Caco-2 (cell line): ENCODE data around the gene HEBP1. TPM values are rescaled to one million over a fixed set of nuclear protein-coding genes. Genes with fewer than 3 reads are reported as not detected.
A peak's percentile ranks its signal among the peaks of the same experiment; 100 is the strongest.

Experiments
- Bru-seq: library from RNA; stranded (reverse); fragments of 400-500 nt; gene quantifications from one replicate; lab custom pipeline; 2021; lab: Mats Ljungman, UMichigan
- BruChase-seq, 2 experiments: library from RNA; stranded (reverse); fragments of 400-500 nt; gene quantifications; one replicate each; lab custom pipeline; 2021; lab: Mats Ljungman, UMichigan
- BruUV-seq: library from RNA; stranded (reverse); fragments of 400-500 nt; replicated peaks from 2 replicates; lab custom pipeline; 2021; lab: Mats Ljungman, UMichigan
- CTCF ChIA-PET: fragments of 300-600 bp; sonication (Branson Sonifier 250); formaldehyde crosslinking; loops from one replicate; lab custom pipeline; 2022; ENCODE audit warnings: antibody characterized with exemption; lab: Charles Lee
- POLR2A ChIA-PET: fragments of 300-600 bp; sonication (Branson Sonifier 250); formaldehyde crosslinking; loops from one replicate; lab custom pipeline; 2022; ENCODE audit warnings: antibody characterized with exemption; lab: Charles Lee
- DNase-seq, 2 experiments: peaks; one replicate each; pipeline versions ENCODE4 v3.0.0 to v3.0.0-alpha.2; 2020 to 2022
- H3K27me3 ChIP-seq: replicated peaks from 2 replicates; pipeline ENCODE4 v1.6.0; 2011; ENCODE audit warnings: low read length; ENCODE audit not compliant: control insufficient read depth, insufficient read depth
- H3K36me3 ChIP-seq: 2 replicates; pipeline ENCODE4 v1.5.1; 2011; ENCODE audit warnings: low read length; ENCODE audit not compliant: control insufficient read depth, insufficient read depth
- H3K4me1 ChIP-seq: fragments of 250-450 bp; sonication (Bioruptor Pico); 2 replicates; pipeline ENCODE4 v1.5.1; 2020; ENCODE audit warnings: mild to moderate bottlenecking
- H3K4me3 ChIP-seq: 2 replicates; pipeline ENCODE4 v1.5.1; 2011; ENCODE audit warnings: low read depth, mild to moderate bottlenecking, control low read depth, low read length
- H3K9me3 ChIP-seq: fragments of 250-450 bp; sonication (Bioruptor Pico); 2 replicates; pipeline ENCODE4 v1.5.1; 2020; ENCODE audit warnings: mild to moderate bottlenecking, moderate library complexity
- H3K27ac Mint-ChIP-seq: one replicate; pipeline ENCODE4 v1.8.0; 2022; ENCODE audit warnings: mixed read lengths; ENCODE audit not compliant: unreplicated experiment
- H3K27me3 Mint-ChIP-seq: one replicate; pipeline ENCODE4 v1.8.0; 2022; ENCODE audit warnings: mixed read lengths; ENCODE audit not compliant: insufficient read depth, unreplicated experiment
- H3K36me3 Mint-ChIP-seq: one replicate; pipeline ENCODE4 v1.8.0; 2022; ENCODE audit warnings: mild to moderate bottlenecking, mixed read lengths; ENCODE audit not compliant: insufficient read depth, unreplicated experiment
- H3K4me1 Mint-ChIP-seq: one replicate; pipeline ENCODE4 v1.8.0; 2022; ENCODE audit warnings: low read depth, mixed read lengths; ENCODE audit not compliant: unreplicated experiment
- H3K4me3 Mint-ChIP-seq: one replicate; pipeline ENCODE4 v1.8.0; 2022; ENCODE audit warnings: mild to moderate bottlenecking, moderate library complexity, mixed read lengths; ENCODE audit not compliant: unreplicated experiment
- H3K9me3 Mint-ChIP-seq: one replicate; pipeline ENCODE4 v1.8.0; 2022; ENCODE audit warnings: mixed read lengths; ENCODE audit not compliant: unreplicated experiment
- intact Hi-C: fragments of 100-400 bp; cut with micrococcal nuclease; formaldehyde crosslinking; loops from one replicate; pipeline ENCODE4 v1.10.0; 2022; ENCODE audit not compliant: unreplicated experiment
- long read RNA-seq: library from polyadenylated mRNA; stranded (forward); transcript quantifications from one replicate; pipeline ENCODE4 v2.0.0, GENCODE V29; 2022
- total RNA-seq: library from RNA; stranded (reverse); gene quantifications from 2 replicates; pipeline ENCODE4 v1.2.3, GENCODE V29; 2022
- TF ChIP-seq, protein P1 (sequence below), 2 experiments: fragments of 200-600 bp in 1 of 2; IDR thresholded peaks; 1 replicate in 1 of 2; 2 replicates in 1 of 2; pipeline versions ENCODE4 v1.5.1 to v1.8.0; 2011 to 2022; ENCODE audit warnings: antibody characterized with exemption in 1 of 2, control low read depth in 1 of 2, inconsistent platforms in 1 of 2, low read depth in 1 of 2, low read length in 1 of 2, mild to moderate bottlenecking in 1 of 2, moderate library complexity in 1 of 2; ENCODE audit not compliant: insufficient read depth in 1 of 2, severe bottlenecking in 1 of 2, unreplicated experiment in 1 of 2

Gene HEBP1, protein sequence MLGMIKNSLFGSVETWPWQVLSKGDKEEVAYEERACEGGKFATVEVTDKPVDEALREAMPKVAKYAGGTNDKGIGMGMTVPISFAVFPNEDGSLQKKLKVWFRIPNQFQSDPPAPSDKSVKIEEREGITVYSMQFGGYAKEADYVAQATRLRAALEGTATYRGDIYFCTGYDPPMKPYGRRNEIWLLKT
- total RNA-seq, result 55.2 and 55.8 TPM in 2 replicates
- Bru-seq, nascent RNA, result percentile 78 among the genes with signal in this experiment
- percentile 62 among the genes with signal in this experiment for BruChase-seq, experiment 1, labeled RNA remaining after a 2-hour chase
- percentile 70 among the genes with signal in this experiment for BruChase-seq, experiment 2, labeled RNA remaining after a 6-hour chase
- long read RNA-seq, transcript HEBP1-201 (4 exons, 1,173 nt), result major isoform, 27 of 29 reads
- long read RNA-seq, partial matches to known transcripts, result 0 of 29 reads
- long read RNA-seq, other reads (novel, unspliced or antisense), result 1 of 29 reads

DNA sequence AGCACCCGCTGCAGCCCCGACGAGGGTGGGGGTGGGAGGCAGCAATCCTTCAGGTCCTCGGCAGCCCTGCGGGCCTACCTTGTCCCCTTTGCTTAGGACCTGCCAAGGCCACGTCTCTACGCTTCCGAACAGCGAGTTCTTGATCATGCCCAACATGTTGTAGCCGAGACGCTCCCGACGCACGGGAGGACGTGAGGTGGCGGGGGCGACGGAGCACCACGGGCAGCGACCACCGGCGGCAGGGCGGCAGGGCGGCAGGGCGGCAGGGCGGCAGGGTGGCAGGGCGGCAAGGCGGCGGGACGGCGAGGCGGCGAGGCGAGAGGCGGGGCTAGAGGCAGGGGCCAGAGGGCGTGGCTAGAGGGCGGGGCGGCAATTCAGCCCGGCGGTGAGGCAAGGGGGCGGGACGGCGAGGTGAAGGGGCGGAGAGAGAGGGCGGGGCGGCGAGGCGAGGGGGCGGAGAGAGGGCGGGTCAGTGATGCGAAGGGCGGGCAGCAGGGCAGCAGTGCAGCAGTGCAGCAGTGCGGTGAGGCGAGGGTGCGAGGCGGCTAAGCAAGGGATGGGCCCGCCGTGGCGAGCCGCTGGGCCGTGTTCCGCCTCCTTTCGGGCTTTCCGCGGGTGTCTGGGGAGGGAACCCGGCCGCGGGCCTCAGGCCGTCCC lies at the start of gene HEBP1:
HEBP1 (minus strand) TSS at position 307 of the 657 bp plus-strand sequence; CDS start at position 156, 151 bp downstream.
- no peaks in the 10 kb centered on the region for H3K9me3 ChIP-seq
- no peaks in the 10 kb centered on the region for H3K27me3 ChIP-seq
- no peaks in the 10 kb centered on the region for H3K27me3 Mint-ChIP-seq
- peak within 1 kb of the TSS; percentile 94 for H3K27ac Mint-ChIP-seq
- no peaks in the 10 kb centered on the region for H3K36me3 Mint-ChIP-seq
- no peaks in the 10 kb centered on the region for H3K36me3 ChIP-seq
- no peaks in the 10 kb centered on the region for H3K9me3 Mint-ChIP-seq
- H3K4me3 ChIP-seq, result peak within 1 kb of the TSS; percentile 85
- no TSS peak for BruUV-seq
- TF ChIP-seq, protein P1, sequence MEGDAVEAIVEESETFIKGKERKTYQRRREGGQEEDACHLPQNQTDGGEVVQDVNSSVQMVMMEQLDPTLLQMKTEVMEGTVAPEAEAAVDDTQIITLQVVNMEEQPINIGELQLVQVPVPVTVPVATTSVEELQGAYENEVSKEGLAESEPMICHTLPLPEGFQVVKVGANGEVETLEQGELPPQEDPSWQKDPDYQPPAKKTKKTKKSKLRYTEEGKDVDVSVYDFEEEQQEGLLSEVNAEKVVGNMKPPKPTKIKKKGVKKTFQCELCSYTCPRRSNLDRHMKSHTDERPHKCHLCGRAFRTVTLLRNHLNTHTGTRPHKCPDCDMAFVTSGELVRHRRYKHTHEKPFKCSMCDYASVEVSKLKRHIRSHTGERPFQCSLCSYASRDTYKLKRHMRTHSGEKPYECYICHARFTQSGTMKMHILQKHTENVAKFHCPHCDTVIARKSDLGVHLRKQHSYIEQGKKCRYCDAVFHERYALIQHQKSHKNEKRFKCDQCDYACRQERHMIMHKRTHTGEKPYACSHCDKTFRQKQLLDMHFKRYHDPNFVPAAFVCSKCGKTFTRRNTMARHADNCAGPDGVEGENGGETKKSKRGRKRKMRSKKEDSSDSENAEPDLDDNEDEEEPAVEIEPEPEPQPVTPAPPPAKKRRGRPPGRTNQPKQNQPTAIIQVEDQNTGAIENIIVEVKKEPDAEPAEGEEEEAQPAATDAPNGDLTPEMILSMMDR (IDR thresholded peaks at IDR 0.05; ENCODE audit: insufficient read depth in 1 of 2, low read depth in 1 of 2, low read length in 1 of 2, severe bottlenecking in 1 of 2, unreplicated experiment in 1 of 2), result no peak
- CTCF ChIA-PET, result interaction anchor here (1.8 kb wide), 1 partner anchor 14 kb away, joined by 7 read pairs; no protein-coding TSS in a partner anchor
- H3K4me1 ChIP-seq, result peaks cover 25% of the 10 kb centered on the region
- POLR2A ChIA-PET, result no interaction called here
- H3K4me3 Mint-ChIP-seq, result peak within 1 kb of the TSS; percentile 88
- H3K4me1 Mint-ChIP-seq, result peaks cover 25% of the 10 kb centered on the region
- peak; percentile 97 to 99 for DNase-seq
- intact Hi-C loops, result loop anchor here (1.0 to 2.0 kb wide), 2 partner anchors 9 to 45 kb away; partner anchors contain the start of gene FAM234B

DNA sequence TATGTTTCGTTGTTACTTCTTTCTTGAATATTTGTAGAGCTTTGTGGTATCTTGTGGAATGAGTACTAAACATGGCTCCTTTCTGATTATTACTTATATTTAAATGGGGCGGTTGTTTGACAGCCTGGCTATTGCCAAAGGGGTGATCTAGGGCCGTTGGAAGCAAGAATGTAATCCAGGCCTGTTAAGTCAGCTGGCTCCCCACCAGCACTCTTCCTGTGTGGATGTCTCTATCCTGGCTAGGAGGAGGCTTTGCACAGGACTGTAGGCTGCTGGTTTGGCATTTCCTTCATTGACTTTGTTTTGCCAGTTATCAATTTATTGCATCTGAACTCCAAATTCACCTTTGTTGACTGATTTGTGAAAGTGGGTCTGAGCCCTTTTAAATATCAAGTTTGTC lies 49.8 kb upstream of the HEBP1 start:
- ChIA-PET POLR2A (no interaction called here), CTCF (interaction anchor here (0.6 kb wide), 1 partner anchor 163 kb away, joined by 3 read pairs; no protein-coding TSS in a partner anchor)
- BruUV-seq, result no TSS peak
- Mint-ChIP-seq H3K27me3 (no peaks in the 10 kb centered on the region), H3K9me3 (peaks cover 43% of the 10 kb centered on the region), H3K27ac (no peak overlapping the region), H3K36me3 (peaks cover 9% of the 10 kb centered on the region), H3K4me1 (peaks cover 11% of the 10 kb centered on the region), H3K4me3 (no peak overlapping the region)
- Histone ChIP-seq H3K9me3 (peaks cover 25% of the 10 kb centered on the region), H3K4me3 (no peak overlapping the region), H3K36me3 (no peaks in the 10 kb centered on the region), H3K4me1 (peaks cover 7% of the 10 kb centered on the region), H3K27me3 (no peaks in the 10 kb centered on the region)
- DNase-seq, result no peak
- intact Hi-C loops, result no loop called here
- TF ChIP-seq, protein P1 (IDR thresholded peaks at IDR 0.05; ENCODE audit: insufficient read depth in 1 of 2, low read depth in 1 of 2, low read length in 1 of 2, severe bottlenecking in 1 of 2, unreplicated experiment in 1 of 2), result no peak

DNA sequence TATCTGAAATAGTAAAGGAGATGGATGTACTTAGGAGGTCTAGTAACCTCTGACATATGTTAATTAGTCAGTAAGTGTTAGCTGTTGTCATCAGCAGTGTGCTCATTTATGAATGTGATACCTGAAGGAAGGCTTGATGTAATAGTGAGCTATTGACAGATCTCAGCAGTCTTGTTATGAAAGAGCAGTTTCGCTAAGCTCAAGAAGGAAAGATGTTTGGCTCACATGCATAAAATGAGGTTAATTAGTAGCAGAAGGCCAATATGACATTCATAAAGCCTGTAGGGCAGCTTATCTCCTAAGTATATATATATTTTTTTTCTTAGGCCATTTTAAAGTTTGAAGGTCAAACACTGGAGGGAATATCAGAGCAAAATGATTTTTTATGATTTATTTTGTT lies 46.9 kb upstream of the HEBP1 start:
- DNase-seq, result no peak
- peaks cover 1% of the 10 kb centered on the region; the same call in 1 of the 2 replicates for H3K9me3 ChIP-seq
- peaks cover 6% of the 10 kb centered on the region for H3K36me3 Mint-ChIP-seq
- peaks cover 7% of the 10 kb centered on the region for H3K4me1 ChIP-seq
- no peaks in the 10 kb centered on the region for H3K27me3 Mint-ChIP-seq
- H3K36me3 ChIP-seq, result no peaks in the 10 kb centered on the region
- H3K4me1 Mint-ChIP-seq, result peaks cover 11% of the 10 kb centered on the region
- intact Hi-C loops, result no loop called here
- no peak overlapping the region for H3K27ac Mint-ChIP-seq
- peaks cover 16% of the 10 kb centered on the region for H3K9me3 Mint-ChIP-seq
- no peak overlapping the region for H3K4me3 Mint-ChIP-seq
- no TSS peak for BruUV-seq
- ChIA-PET POLR2A (no interaction called here), CTCF (interaction anchor here (1.5 kb wide), 1 partner anchor 165 kb away, joined by 4 read pairs; no protein-coding TSS in a partner anchor)
- H3K27me3 ChIP-seq, result no peaks in the 10 kb centered on the region
- no peak overlapping the region for H3K4me3 ChIP-seq
- TF ChIP-seq, protein P1 (IDR thresholded peaks at IDR 0.05; ENCODE audit: insufficient read depth in 1 of 2, low read depth in 1 of 2, low read length in 1 of 2, severe bottlenecking in 1 of 2, unreplicated experiment in 1 of 2), result no peak
